CD14-positive monocyte (primary cell): ENCODE data around the gene ZNF668. TPM values are rescaled to one million over a fixed set of nuclear protein-coding genes. Genes with fewer than 3 reads are reported as not detected.
"Not testable (repeated sequence)": the region's sequence is repeated elsewhere in the genome, so short reads cannot be mapped to it uniquely, and the experiment has no call there.

Experiments
- DNase-seq, 3 donors: peaks; one replicate each; pipeline ENCODE4 v3.0.0-alpha.2; 2011 to 2022
- H2AFZ ChIP-seq: 2 replicates; pipeline ENCODE4 v1.6.0; 2012; ENCODE audit warnings: mild to moderate bottlenecking, low read depth, low read length, inconsistent platforms; ENCODE audit not compliant: insufficient read depth, poor library complexity, severe bottlenecking
- H3K27ac ChIP-seq, 2 donors: 1 replicate in 1 of 2; 2 replicates in 1 of 2; pipeline ENCODE4 v1.5.1; 2012 to 2013; ENCODE audit warnings: low read length in 2 of 2, control low read depth in 1 of 2, inconsistent platforms in 1 of 2, low read depth in 1 of 2, mild to moderate bottlenecking in 1 of 2
- H3K27me3 ChIP-seq, 2 donors: one replicate each; pipeline versions ENCODE4 v1.6.0 to v1.6.1; 2011 to 2013; ENCODE audit warnings: low read length in 2 of 2; ENCODE audit not compliant: control insufficient read depth in 2 of 2, insufficient read depth in 2 of 2
- H3K36me3 ChIP-seq, 2 donors: replicated peaks in 1 of 2; 1 replicate in 1 of 2; 2 replicates in 1 of 2; pipeline versions ENCODE4 v1.5.1 to v1.6.1; 2012 to 2013; ENCODE audit warnings: low read length in 2 of 2, control low read depth in 1 of 2, inconsistent platforms in 1 of 2, mild to moderate bottlenecking in 1 of 2; ENCODE audit not compliant: insufficient read depth in 2 of 2, control insufficient read depth in 1 of 2
- H3K4me1 ChIP-seq, 2 donors: 1 replicate in 1 of 2; 2 replicates in 1 of 2; pipeline versions ENCODE4 v1.5.1 to v1.6.1; 2012 to 2013; ENCODE audit warnings: low read length in 2 of 2, control low read depth in 1 of 2, inconsistent platforms in 1 of 2, mild to moderate bottlenecking in 1 of 2, moderate library complexity in 1 of 2; ENCODE audit not compliant: insufficient read depth in 2 of 2, control insufficient read depth in 1 of 2
- H3K4me2 ChIP-seq: replicated peaks from 2 replicates; pipeline ENCODE3; 2012; ENCODE audit warnings: low read length, moderate library complexity, mild to moderate bottlenecking; ENCODE audit not compliant: poor library complexity, severe bottlenecking; ENCODE audit errors: extremely low read depth
- H3K4me3 ChIP-seq, 3 experiments: fragments of 200-600 bp in 1 of 3; sonication (generic) in 1 of 3; replicated peaks in 1 of 3; 1 replicate in 2 of 3; 2 replicates in 1 of 3; pipeline ENCODE4 v1.5.1; 2011 to 2013; ENCODE audit warnings: low read length in 3 of 3, mild to moderate bottlenecking in 3 of 3, control low read depth in 2 of 3, low read depth in 2 of 3, inconsistent platforms in 1 of 3, moderate library complexity in 1 of 3
- H3K79me2 ChIP-seq: 2 replicates; pipeline ENCODE4 v1.6.0; 2012; ENCODE audit warnings: mild to moderate bottlenecking, control low read depth, inconsistent platforms, low read length, moderate library complexity; ENCODE audit not compliant: insufficient read depth
- H3K9ac ChIP-seq: 2 replicates; pipeline ENCODE4 v1.6.0; 2017; ENCODE audit warnings: low read length, mild to moderate bottlenecking; ENCODE audit not compliant: insufficient read depth, poor library complexity, severe bottlenecking
- H3K9me3 ChIP-seq, 2 donors: replicated peaks in 1 of 2; 1 replicate in 1 of 2; 2 replicates in 1 of 2; pipeline versions ENCODE4 v1.5.1 to v1.6.1; 2012 to 2013; ENCODE audit warnings: low read length in 2 of 2, control low read depth in 1 of 2; ENCODE audit not compliant: control insufficient read depth in 1 of 2, insufficient read depth in 1 of 2
- H4K20me1 ChIP-seq: 2 replicates; pipeline ENCODE4 v1.6.0; 2012; ENCODE audit warnings: mild to moderate bottlenecking, low read length, control low read depth, moderate library complexity; ENCODE audit not compliant: insufficient read depth
- H3K27ac Mint-ChIP-seq, 7 donors: one replicate each; pipeline ENCODE4 v1.8.0; 2020; ENCODE audit warnings: mild to moderate bottlenecking in 7 of 7, mixed read lengths in 7 of 7, moderate library complexity in 6 of 7, inconsistent platforms in 2 of 7
- H3K27me3 Mint-ChIP-seq, 3 donors: one replicate each; pipeline ENCODE4 v1.8.0; 2021 to 2022; ENCODE audit warnings: low read depth in 3 of 3, mild to moderate bottlenecking in 3 of 3, mixed read lengths in 3 of 3, moderate library complexity in 3 of 3, inconsistent platforms in 1 of 3
- H3K36me3 Mint-ChIP-seq, 2 donors: one replicate each; pipeline ENCODE4 v1.8.0; 2020; ENCODE audit warnings: mixed read lengths in 2 of 2, inconsistent platforms in 1 of 2, mild to moderate bottlenecking in 1 of 2
- H3K4me1 Mint-ChIP-seq: one replicate; pipeline ENCODE4 v1.8.0; 2020; ENCODE audit warnings: mild to moderate bottlenecking, mixed read lengths
- H3K4me3 Mint-ChIP-seq, 2 donors: one replicate each; pipeline ENCODE4 v1.8.0; 2020; ENCODE audit warnings: mild to moderate bottlenecking in 2 of 2, mixed read lengths in 2 of 2, moderate library complexity in 1 of 2
- H3K9me3 Mint-ChIP-seq, 7 donors: one replicate each; pipeline ENCODE4 v1.8.0; 2020 to 2022; ENCODE audit warnings: mixed read lengths in 7 of 7, mild to moderate bottlenecking in 6 of 7, moderate library complexity in 6 of 7, inconsistent platforms in 2 of 7
- WGBS: methylation state at CpG from one replicate; pipeline ENCODE4 v1.1.5; 2013; ENCODE audit warnings: missing lambda C conversion rate; ENCODE audit not compliant: insufficient coverage; 5-methylcytosine and 5-hydroxymethylcytosine counted together
- intact Hi-C, 2 donors: fragments of 100-400 bp; cut with micrococcal nuclease; formaldehyde crosslinking; loops; one replicate each; pipeline versions ENCODE4 v1.15.0 to v1.15.1; 2023
- polyA plus RNA-seq, 3 donors: library from polyadenylated mRNA; depleted of rRNA in 1 of 3; unstranded in 2 of 3; stranded (reverse) in 1 of 3; fragments of 300-500 nt in 2 of 3; fragments of >200 nt in 1 of 3; fragmentation: Illumina TruSeq in 2 of 3; gene quantifications; 1 replicate in 2 of 3; 2 replicates in 1 of 3; pipeline ENCODE4 v1.2.3, GENCODE V29; 2012 to 2021
- TF ChIP-seq, protein P1 (sequence below): fragments of 200-600 bp; IDR thresholded peaks from one replicate; pipeline ENCODE4 v1.8.0; 2022; ENCODE audit warnings: antibody characterized with exemption, mild to moderate bottlenecking

The ZNF668 gene
- polyA plus RNA-seq, 3 donors, result 3.8 to 4.8 (median 4.5) TPM

DNA sequence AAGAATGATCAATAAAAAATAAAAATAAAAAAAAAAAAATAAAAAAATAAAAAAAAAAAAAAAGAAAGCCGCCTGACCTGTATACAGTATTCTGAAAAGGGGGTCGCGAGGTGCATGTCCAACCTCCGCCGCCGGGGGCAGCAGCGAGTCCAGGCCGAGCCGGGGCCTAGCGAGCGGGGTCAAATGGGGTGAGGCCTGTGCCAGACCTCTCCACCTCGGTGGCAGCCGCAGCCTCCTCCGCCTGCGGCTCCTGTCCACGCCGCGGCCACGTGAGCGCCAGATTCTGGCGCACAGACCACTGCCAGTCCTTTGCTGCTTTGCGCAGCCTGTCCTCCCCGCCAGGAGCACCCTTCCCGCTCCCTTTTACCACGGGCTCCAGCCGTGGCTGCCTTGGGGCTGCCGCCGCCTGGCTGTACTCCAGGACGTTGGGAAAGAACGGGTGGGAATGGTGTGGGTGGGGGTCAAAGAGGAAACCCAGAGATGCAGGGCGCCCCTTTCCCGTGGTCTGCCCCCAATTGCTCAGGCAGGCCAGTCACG is 31.7 kb upstream of the ZNF668 start:
- Histone ChIP-seq H4K20me1 (peaks cover 8% of the 10 kb centered on the region), H3K9ac (peak overlapping the region; percentile 32), H3K4me2 (peak overlapping the region; percentile 69), H2AFZ (peak overlapping the region; percentile 85), H3K27me3 (no peaks in the 10 kb centered on the region), H3K79me2 (peaks cover 26% of the 10 kb centered on the region), H3K36me3 (peaks cover 14 to 16% of the 10 kb centered on the region in 2 donors), H3K4me3 (peak overlapping the region in 2 of 3 experiments; percentile 18 to 57), H3K4me1 (peaks cover 26 to 37% of the 10 kb centered on the region in 2 donors), H3K9me3 (no peaks in the 10 kb centered on the region), H3K27ac (no peak overlapping the region)
- H3K27me3 Mint-ChIP-seq, result peaks cover 0 to 2% (median 2%) of the 10 kb centered on the region in 3 donors
- peak overlapping the region in 6 of 7 donors; percentile 75 to 87 (median 84) for H3K27ac Mint-ChIP-seq
- peaks cover 14% of the 10 kb centered on the region in 2 donors for H3K36me3 Mint-ChIP-seq
- peaks cover 22% of the 10 kb centered on the region for H3K4me1 Mint-ChIP-seq
- peak overlapping the region; percentile 56 to 73 for H3K4me3 Mint-ChIP-seq
- TF ChIP-seq, protein P1, sequence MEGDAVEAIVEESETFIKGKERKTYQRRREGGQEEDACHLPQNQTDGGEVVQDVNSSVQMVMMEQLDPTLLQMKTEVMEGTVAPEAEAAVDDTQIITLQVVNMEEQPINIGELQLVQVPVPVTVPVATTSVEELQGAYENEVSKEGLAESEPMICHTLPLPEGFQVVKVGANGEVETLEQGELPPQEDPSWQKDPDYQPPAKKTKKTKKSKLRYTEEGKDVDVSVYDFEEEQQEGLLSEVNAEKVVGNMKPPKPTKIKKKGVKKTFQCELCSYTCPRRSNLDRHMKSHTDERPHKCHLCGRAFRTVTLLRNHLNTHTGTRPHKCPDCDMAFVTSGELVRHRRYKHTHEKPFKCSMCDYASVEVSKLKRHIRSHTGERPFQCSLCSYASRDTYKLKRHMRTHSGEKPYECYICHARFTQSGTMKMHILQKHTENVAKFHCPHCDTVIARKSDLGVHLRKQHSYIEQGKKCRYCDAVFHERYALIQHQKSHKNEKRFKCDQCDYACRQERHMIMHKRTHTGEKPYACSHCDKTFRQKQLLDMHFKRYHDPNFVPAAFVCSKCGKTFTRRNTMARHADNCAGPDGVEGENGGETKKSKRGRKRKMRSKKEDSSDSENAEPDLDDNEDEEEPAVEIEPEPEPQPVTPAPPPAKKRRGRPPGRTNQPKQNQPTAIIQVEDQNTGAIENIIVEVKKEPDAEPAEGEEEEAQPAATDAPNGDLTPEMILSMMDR, result peak; percentile 81
- no peaks in the 10 kb centered on the region for H3K9me3 Mint-ChIP-seq
- DNase-seq, result peak; percentile 78 to 87 (median 82)
- intact Hi-C loops, result loop anchor here in 1 of 2 donors (2.0 kb wide), 1 partner anchor 37 kb away; no protein-coding TSS in a partner anchor
- under 1% methylated on average over 25 of the region's 33 CpGs for WGBS

DNA sequence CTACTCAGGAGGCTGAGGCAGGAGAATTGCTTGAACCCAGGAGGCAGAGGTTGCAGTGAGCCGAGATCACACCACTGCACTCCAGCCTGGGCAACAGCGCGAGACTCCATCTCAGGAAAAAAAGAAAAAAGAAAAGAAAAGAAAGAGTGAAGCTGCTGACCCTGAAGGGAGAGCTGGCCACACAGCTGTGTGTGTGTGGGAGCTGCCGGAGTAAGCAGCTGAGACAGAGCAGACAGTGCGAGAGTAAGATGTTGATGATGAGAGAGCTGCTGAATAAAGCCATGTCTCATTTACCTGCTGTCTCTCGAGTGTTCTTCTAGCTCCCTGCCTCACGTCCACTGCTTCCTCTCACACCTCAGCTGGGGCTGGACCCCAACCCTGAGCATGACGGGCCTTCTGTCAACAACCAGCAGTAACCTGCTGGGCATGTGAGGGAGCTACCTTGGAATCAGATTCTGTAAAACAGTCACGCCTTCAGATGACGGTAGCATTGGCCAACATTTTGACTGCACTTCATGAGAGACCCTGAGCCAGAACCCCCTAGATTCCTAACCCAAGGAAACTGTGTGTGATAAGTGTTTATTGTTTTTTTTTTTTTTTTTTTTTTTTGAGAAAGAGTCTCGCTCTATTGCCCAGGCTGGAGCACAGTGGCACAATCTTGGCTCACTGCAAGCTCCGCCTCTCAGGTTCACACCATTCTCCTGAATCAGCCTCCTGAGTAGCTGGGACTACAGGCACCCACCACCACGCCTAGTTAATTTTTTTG is 27.0 kb upstream of the ZNF668 start:
- WGBS, result 99% methylated on average over 8 of the region's 13 CpGs
- not testable (repeated sequence) for H3K4me1 Mint-ChIP-seq

More for the DNA sequence above, 27.0 kb upstream of the ZNF668 start:
- H3K27me3 Mint-ChIP-seq, H3K79me2 ChIP-seq, H3K4me3 Mint-ChIP-seq, H3K9me3 ChIP-seq, H3K4me1 ChIP-seq, H3K9me3 Mint-ChIP-seq, intact Hi-C loops, H3K36me3 ChIP-seq, H3K36me3 Mint-ChIP-seq, H4K20me1 ChIP-seq, H3K9ac ChIP-seq, H2AFZ ChIP-seq, H3K27ac ChIP-seq, H3K27ac Mint-ChIP-seq, H3K4me2 ChIP-seq, H3K4me3 ChIP-seq, H3K27me3 ChIP-seq, DNase-seq: not testable (repeated sequence)
